SHP77 treated with DMSO at 0.1 percent for 48 hours (cell line): ENCODE results near the gene RASA2.
"Not testable (repeated sequence)": the region's sequence is repeated elsewhere in the genome, so short reads cannot be mapped to it uniquely, and the experiment has no call there.

Experiments
- DNase-seq: peaks from one replicate; lab custom pipeline; 2025; lab: John Stamatoyannopoulos, UW

The RASA2 gene

DNA sequence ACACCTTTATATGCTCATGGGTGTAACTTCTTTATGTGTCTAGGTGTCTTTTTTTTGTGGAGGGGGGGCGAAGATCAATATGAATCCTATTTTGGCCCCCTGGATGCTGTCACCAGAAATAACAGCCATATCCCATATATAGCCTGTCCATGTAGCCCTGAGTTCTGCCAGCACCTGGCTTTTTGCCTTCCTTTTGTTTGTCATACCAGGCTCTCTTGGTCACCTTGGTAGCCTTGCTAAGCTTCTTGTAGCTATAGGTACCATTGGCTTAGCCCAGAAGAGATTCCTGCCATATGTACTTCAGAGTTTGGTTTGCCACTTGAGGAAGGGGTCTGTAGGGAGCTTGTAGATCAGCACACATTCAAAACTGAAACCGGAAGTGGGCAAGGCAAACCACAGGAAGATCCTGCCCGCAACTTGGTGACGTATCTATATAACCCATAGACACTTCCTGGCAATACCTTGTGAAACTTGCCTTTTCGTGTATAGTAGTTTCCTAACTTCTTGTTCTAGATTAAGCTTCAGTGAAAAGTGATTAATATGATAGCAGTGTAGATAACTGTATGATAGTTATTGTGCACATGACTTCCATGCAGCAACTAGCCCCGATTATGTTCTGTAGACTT lies 11.9 kb downstream of the RASA2 start:
- no peak for DNase-seq

DNA sequence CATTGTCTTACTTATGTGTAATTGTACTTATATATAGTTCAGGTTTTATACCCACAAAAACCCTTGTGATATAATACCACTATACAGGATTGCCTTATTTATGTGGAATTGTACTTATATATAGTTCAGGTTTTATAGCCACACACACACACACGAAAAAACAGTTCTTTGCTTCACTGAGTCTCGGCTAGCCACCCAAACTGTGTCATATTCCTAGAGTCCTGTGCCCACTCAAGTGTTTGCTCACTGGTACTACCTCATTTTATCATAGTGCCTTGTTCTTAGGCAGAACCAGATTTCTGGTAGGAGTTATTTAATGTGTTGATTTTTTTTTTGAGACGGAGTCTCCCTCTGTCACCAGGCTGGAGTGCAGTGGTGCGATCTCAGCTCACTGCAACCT lies 12.5 kb downstream of the RASA2 start:
- no peak for DNase-seq

DNA sequence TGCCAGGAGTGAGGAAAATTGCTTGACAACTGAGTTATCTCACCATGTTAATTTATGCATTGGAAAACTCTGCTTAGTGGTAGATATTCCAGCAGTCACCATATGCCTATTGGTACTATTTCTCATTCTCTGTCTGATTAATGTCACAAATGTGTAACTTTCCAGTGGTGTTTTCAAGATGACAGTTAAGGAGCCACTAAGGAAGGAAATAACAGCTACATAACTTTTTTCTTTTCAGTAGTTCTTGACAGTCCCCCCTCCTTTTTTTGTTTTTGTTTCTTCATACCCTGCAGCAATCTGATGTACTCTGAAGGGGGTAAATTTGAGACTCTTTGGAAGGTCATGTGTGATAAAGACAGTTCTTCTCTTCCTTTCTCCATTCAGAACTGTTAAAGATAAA lies 13.1 kb downstream of the RASA2 start:
- DNase-seq = no peak

DNA sequence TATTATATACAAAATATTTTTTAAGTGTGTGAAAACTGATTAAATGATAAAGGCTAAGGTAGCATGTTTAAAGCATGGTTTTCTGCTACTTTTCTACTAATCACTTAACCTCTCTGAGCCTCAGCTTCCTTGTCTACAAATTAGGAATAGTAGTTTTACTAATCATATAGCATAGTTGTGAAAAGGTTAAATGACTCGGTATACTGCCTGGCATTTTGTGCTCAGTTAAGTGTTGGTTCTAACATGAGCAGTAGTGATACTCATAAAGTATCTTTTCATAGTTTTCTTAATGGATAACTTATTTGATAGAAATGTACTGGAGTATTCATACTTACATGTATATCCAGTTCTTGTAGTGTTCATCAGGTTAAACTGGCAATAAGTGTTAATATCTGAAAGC lies 13.6 kb downstream of the RASA2 start:
- DNase-seq = no peak

DNA sequence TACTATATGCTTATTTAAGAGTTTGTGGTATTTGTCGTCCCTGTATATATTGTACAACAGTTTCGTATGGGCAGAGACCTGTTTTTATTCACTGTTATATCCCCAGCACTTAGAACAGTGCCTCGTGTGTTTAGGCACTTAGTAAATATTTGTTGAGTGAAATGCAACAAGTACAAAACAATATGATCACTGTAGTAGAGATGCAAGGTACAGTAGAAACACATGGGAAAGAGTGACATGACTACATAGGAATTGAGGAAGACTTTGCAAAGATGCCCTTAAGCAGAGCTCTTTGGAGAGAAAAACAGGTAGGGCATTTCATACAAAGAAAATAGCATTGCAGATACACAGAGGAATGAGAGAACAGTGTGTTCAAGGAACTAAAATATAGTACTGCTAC lies 18.3 kb downstream of the RASA2 start:
- DNase-seq = no peak

DNA sequence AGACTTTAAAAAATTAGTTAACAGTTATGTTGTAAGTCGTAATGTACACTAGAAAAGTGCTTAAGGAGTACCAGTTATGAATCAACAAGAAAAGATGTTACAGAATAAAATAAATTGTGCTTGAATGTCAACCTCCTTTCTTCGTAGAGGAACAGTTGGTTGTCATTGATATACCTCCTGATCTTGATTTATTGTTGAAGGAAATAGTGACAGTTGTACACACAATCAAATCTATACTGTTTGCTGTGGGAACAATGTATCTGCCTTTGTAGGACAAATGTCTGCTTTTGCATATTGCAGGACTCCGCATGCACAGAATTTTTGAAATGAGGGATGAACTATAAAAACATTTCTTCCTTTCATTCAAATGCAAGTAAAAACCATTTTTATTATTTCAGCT lies 19.2 kb downstream of the RASA2 start:
- no peak for DNase-seq

DNA sequence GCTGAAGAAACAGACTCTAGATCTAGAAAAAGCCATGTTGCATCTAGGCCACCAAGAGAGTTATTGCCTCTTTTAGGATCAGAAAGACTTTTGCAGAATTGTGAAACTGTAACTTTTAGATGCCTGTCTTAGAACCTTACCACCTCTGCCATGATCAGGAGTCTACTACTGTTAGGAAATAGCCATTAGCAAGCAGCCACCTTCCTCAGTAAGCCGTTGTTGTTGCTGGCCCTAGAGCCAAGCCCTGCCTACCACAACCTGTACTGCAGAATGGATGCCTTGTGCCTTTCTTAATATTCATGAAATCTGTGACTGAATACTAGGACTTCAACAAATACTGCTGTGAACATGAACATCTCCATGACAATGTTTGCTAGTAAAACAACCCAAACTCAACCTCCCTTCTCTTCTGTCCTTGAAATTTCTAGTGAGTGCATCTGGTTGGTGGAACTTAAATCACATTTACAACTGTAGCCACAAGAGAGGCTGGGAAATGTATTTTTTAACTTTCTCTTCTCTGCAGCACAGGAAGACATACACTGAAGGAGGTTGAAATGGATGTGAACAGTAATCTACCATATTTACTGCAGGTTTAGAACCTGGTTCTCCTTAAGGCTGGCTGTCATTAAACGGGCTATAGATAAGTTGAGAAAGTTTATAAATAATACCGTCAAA lies 20.7 kb downstream of the RASA2 start:
- DNase-seq = no peak

DNA sequence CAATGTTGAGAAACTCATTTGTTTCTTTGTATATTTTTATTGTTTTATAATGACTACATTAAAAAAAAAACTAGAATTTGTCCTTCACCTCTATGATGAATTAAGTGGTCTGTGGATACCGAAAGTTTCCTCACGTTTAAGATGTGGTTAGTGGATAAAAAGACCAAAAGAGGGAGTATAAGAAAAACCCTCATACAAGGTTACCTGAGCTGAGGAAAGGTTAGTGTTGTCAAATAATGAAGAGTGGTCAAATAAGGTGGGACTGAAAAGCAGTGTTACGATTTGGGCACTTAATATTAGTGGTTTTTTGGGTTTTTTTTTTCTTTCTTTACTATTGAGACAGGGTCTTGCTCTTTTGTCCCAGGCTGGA lies 21.2 kb downstream of the RASA2 start:
- no peak for DNase-seq

DNA sequence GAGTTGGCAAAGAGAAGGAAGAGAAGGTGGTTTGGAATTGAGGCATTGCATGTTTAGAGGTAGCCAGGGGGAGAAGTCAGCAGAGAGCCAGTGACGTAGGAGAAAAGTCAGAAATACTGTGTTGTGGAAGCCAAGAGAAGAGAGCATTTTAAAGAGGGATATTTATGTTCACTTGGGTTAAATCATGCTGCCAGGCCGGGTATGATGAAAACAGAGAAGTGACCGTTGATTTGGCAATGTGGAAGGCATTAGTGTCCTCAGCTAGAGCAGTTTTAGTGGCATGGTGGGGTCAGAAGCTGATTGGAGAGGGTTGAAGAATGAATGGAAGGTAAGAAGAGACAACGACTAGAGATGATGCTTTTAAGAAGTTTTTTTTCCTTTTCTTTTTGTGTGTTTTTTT lies 24.5 kb downstream of the RASA2 start:
- DNase-seq = no peak

DNA sequence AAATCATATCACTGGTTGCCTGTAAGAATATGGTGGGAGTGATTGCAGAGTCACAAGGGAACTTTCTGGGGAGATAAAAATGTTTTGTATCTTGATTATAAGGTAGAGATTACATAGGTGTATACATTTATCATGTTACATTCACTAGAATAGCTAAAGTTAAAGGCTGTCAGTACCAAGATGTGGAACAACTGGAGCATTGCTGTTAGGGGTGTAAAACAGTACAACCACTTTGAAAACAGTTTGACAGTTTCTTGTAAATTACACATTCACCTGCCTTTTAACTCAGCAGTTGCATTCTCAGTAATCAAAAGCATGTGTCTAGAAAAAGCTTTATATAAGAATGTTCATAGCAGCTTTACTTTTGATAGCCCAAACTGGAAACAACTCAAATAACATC lies 27.6 kb downstream of the RASA2 start:
- no peak for DNase-seq

DNA sequence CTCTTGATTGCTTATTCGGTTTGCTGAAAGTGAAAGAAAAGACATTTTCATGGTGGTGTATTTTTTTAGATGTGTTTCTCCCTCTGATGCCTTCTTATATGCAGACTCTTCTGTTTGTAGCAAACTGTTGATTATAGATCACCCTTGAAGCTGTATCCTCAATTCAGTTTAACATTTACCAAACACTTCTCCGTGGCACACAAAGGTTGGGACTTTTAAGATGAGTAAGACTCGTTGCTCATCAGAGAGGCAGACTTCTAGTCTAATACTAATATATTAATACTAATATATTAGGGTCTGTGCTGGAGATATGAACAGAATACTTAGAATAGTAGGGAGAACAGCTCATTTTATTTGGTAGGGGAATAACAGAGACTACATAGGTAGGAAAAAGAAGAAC lies 32.8 kb downstream of the RASA2 start:
- DNase-seq = no peak

DNA sequence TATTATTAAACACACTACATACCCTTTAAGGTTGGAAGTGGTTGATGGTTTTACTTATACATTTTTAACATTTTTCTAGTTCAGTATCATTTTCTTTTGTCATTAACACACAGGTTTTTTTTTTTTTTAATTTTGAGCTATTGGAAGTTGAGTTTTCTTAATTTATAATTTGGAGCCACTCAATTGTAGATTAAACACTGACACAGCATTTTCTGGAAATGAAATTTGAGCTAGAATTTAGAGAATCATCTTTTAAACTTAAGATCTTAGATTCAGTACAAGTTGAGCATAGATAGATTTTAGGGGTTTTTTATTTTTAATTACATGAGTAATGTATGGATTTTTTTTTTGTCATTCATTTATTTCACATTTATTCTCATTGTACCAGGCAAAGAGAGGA lies 35.0 kb downstream of the RASA2 start:
- no peak for DNase-seq

DNA sequence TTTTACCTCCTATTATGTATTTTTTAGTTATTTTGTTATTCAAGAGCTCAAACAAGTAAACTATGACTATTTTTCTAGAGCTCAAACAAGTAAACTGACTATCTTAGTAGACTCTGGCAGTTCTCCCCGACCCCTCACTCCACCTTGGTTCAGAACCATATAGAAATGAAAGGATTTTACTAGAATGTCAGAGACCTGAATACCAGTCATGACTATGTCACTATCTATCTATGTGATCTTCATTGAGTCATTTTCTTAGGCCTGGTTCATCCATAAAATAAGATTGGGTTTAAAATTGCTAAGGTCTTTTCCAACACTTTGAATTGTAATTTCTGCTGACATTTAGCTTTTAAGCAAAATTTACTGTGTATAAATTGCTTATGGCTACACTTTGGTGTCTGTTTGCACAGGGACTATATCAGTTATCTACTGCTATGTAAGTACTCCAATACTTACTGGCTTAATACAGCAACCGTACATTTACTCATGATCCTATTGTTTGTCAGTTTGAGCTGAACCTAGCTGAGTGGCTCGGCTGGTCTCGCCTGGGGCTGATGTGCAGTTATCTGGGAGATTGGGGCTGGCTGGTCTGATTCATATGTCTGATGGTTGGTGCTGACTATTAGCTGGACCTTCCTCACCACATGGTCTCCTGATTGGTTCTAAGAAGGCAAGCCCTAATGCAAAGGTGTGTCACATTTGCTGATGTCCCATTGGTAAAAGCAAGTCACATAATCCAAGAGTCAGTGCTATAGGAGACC lies 37.0 kb downstream of the RASA2 start:
- DNase-seq = no peak

DNA sequence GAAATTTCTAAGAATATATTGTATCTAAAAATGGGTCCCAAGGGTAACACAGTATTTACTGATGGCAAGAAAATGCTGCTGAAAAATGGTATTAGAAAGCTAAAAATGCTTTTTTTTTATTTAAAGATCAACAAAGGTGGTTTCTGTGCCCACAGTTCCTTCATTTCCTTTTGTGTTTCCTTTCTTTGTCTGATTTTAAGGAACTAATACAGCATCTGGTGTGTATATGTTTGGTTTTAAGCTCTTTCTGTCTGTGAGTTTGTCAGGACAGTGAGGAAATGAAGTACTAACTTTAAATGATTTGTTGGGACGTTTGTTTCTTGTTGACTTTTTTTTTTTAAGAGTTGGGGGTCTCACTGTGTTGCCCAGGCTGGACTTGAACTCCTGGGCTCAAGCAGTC lies 38.2 kb downstream of the RASA2 start:
- no peak for DNase-seq

DNA sequence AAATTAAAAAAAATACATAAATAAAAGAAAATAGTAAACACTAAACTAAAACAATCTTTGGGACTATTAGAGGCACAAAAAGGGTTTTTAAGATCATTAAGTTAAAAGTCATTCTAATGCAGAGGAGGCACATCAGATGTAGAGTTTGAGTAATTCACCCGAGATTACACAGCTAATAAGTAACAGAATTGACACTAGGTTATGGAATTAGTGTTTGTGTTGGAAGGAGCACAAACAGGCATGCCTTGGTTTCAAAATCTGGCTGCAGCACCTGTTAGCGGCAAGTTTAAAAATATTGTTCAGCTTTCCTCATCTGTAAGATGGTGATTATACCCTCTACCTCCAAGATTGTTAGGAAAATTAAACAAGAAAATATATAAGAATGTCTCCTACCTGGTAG lies 39.0 kb downstream of the RASA2 start:
- no peak for DNase-seq

DNA sequence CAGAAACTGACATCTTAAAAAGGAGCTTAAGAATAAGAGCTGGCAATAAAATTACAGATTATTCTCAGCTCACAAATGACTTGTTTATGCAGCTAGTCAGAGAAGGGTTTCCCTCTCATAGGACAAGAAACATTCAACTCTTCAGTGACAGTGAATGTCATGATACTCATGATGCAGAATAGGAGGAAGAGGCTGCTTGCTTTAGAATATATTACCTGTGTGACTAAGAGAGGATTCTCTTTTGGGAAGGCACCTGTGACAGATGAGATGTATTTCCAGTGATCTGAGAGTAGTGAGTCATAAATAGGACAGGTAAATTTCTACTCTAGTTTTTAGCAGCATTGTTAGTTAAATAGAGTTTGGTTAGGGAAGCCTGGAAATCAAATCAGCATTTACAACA lies 39.9 kb downstream of the RASA2 start:
- no peak for DNase-seq

DNA sequence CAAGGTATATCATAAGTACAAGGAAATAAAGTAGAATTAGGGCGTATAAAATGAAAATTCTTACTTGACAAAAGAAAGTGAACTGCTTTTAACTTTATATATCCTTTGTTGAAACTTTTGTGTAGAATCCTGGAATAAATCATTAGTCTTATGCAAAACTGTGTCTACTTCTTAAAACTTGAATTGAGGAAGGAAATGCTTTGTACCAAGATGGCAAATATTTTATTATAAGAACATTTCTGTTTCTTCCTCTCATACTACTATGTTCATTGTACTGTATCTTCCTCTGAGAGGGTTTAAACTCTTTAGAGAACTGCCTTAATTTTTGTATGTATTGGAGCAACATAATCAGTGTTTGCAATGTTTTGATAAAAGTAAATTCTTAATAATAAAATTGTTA lies 42.0 kb downstream of the RASA2 start:
- DNase-seq = no peak

DNA sequence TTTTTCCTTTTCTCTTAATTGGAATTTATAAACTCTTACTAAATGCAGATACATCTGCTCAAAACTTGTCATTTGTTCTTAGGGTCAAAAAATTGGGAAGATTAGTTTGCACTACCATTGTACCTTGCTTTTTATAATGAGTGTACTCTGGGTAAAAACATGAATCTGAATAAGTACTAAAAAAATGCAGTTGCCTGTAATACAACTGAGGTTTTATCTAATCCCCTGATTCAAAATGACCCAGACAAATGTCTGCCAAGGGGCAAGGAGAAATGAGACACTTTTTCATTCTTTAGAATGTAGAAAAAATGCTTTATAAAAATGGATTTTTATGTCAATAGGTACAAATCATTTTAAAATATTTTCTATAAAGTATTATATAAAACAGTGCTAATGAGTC lies 42.4 kb downstream of the RASA2 start:
- DNase-seq = no peak

DNA sequence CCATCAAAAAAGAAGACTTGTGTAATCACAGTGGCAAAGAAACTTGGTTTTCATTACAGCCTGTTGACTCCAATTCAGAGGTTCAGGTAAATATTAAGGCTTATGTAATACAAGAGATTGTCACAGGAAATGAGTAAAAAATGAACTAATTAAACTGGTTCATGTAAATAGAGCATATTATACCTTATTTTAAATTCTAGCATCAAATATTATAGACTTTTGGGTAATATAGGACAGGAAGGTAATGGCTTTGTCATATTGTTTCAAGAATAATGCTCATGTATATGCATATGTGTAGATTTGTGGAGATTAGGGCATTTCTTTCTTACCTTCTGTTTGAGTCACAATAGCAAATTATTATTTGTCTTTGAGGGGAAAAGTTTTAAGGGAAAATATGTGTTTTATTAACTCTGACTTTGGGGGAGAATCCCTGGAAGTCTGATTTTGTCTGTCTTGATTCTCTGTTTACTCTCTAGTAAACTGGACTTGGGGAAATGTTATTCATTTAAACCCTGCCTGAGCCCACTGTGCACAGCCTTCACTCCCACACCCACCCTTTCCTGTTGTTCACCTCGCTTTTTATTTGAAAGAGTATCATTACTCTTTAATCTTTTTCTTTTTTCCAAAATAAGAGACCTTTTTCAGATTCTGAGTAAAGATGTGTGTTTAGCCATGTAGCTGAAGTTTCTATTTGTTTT lies 43.0 kb downstream of the RASA2 start:
- DNase-seq = no peak

DNA sequence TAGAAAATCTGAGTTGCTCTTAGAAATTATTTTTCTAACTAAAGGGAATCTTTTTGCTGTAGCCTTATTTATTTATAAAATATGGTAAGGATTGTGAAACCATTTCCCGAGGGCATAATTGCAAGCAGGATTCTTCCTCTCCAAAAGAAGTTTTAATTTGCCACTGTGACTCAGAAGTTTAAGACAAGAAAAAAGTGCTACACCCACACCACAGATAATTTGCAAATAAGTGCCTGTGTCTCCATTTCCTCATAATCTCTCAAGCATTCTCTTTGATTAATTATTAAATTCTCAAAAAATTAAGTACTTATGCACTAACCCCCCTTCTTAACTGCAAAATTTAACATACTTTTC lies 43.6 kb downstream of the RASA2 start:
- no peak for DNase-seq

DNA sequence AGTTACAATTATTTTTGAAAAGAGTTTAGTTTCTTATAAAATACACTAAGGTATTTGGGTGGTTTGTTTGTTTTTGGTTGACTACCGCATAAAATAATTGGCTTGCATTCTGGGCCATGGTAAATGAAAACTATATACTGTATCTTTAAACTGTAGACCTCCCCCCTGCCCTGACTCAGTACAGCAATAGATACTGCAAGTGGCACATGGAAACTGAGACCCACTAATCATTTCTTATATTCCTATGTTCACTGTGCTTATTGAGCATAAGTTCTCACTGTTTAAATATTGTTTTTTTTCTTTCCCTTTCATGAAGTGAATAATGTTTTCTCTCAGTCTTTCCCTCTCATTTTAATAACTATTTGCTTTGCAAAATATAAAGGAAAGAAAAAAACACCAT lies 45.8 kb downstream of the RASA2 start:
- no peak for DNase-seq

DNA sequence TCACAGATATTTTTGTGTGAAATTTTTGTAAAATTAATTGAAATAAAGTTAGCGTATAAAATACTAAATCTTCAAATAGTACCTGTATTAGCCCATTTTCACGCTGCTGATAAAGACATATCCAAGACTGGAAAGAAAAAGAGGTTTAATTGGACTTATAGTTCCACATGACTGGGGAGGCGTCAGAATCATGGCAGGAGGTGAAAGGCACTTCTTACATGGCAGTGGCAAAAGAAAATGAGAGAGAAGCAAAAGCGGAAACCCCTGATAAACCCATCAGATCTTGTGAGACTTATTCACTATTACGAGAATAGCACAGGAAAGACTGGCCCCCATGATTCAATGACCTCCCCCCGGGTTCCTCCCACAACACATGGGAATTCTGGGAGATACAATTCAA lies 49.2 kb downstream of the RASA2 start:
- not testable (repeated sequence) for DNase-seq

DNA sequence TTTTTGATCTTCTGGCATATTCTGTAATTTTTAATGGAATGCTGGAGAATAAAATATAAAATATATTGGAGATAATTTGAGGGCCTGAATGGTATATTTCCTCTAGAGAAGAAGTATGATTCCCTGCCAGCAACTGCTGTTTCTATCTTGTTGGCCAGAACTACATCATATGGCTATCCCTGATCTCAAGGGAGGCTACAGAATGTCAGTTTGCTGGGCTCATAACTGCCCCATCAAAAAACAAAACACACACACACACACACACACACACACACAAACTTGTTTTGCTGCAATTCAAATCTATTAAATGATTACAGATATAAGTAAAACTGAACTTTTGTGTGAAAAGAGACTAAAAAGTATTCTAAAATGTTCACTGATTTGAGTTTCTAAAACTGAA lies 51.0 kb downstream of the RASA2 start:
- DNase-seq = no peak
